Heart left ventricle (tissue), 16 donors: Measurements from ENCODE around the gene FBXO34. TPM values are rescaled to one million over a fixed set of nuclear protein-coding genes. Genes with fewer than 3 reads are reported as not detected.

ENCODE experiments used
- ATAC-seq, 4 donors: fragments of 200-7000 bp; cut with Tn5 transposase; one replicate each; pipeline ENCODE4 v1.9.1; 2020 to 2022; ENCODE audit warnings: moderate library complexity in 4 of 4, mild to moderate bottlenecking in 3 of 4, moderate number of reproducible peaks in 1 of 4
- DNase-seq, 5 donors: peaks; one replicate each; pipeline ENCODE4 v3.0.0-alpha.2; 2020
- H3K27ac ChIP-seq, 12 donors: fragments of 200-600 bp; sonication (generic) in 4 of 12; one replicate each; pipeline versions ENCODE4 v1.5.0 to v1.8.0; 2016 to 2022; ENCODE audit warnings: mild to moderate bottlenecking in 2 of 12
- H3K27me3 ChIP-seq, 9 donors: fragments of 200-600 bp; sonication (generic) in 2 of 9; one replicate each; pipeline versions ENCODE4 v1.5.1 to v1.8.0; 2016 to 2022; ENCODE audit warnings: mild to moderate bottlenecking in 3 of 9
- H3K36me3 ChIP-seq, 9 donors: fragments of 200-600 bp; sonication (generic) in 2 of 9; one replicate each; pipeline versions ENCODE4 v1.5.0 to v1.8.0; 2018 to 2022; ENCODE audit warnings: mild to moderate bottlenecking in 2 of 9
- H3K4me1 ChIP-seq, 12 donors: fragments of 200-600 bp; sonication (generic) in 4 of 12; one replicate each; pipeline versions ENCODE4 v1.5.0 to v1.8.0; 2016 to 2022; ENCODE audit warnings: mild to moderate bottlenecking in 3 of 12
- H3K4me3 ChIP-seq, 12 donors: fragments of 200-600 bp; sonication (generic) in 4 of 12; one replicate each; pipeline versions ENCODE4 v1.5.0 to v1.8.0; 2017 to 2022; ENCODE audit warnings: mild to moderate bottlenecking in 9 of 12, moderate library complexity in 4 of 12
- H3K9me3 ChIP-seq, 12 donors: fragments of 200-600 bp; sonication (generic) in 4 of 12; one replicate each; pipeline versions ENCODE4 v1.5.0 to v1.8.0; 2016 to 2022; ENCODE audit warnings: mild to moderate bottlenecking in 1 of 12
- POLR2A ChIP-seq, 2 donors: fragments of 450-650 bp; IDR thresholded peaks; one replicate each; pipeline ENCODE4 v1.6.1; 2017; ENCODE audit warnings: antibody characterized with exemption in 2 of 2, mild to moderate bottlenecking in 2 of 2, moderate library complexity in 2 of 2
- WGBS, 4 donors: extraction: QIAGEN DNeasy Blood & Tissue Kit in 2 of 4; methylation state at CpG; one replicate each; pipeline versions ENCODE4 v1.1.5 to v1.1.7; 2013 to 2018; 5-methylcytosine and 5-hydroxymethylcytosine counted together
- intact Hi-C, 10 donors: fragments of 100-400 bp; cut with DNase I; formaldehyde crosslinking; loops; one replicate each; pipeline versions ENCODE4 v1.11.1 to v1.14.2; 2022
- polyA plus RNA-seq, 2 donors: library from polyadenylated mRNA; stranded (reverse); fragments of 200-250 nt; gene quantifications; one replicate each; pipeline ENCODE4 v1.2.3, GENCODE V29; 2013
- total RNA-seq, 9 donors: library from RNA; depleted of rRNA in 2 of 9; stranded (reverse); fragments of >200 nt in 2 of 9; fragmentation: NEBNext Ultra II Directional in 3 of 9; extraction: Animal tissue kit (Norgen Biotek cat#: 25700) in 3 of 9; gene quantifications; one replicate each; pipeline versions ENCODE4 v1.1.0 to v1.2.4, GENCODE V29; 2016 to 2023
- TF ChIP-seq, protein P1 (sequence below), 12 donors: fragments of 200-600 bp; sonication (generic) in 4 of 12; IDR thresholded peaks; one replicate each; pipeline versions ENCODE4 v1.5.0 to v1.8.0; 2018 to 2022; ENCODE audit warnings: antibody characterized with exemption in 12 of 12, mild to moderate bottlenecking in 5 of 12
- donor health status: ischemic (EF 13 %, LVEDD 7.1; RV severe dilation, severe dysfunction).
- donor health status: healthy with polysubstance abuse.
- donor health status: DM: no; HTN: yes; CAD: no.
- donor health status: DM: no; HTN: no; CAD: no.
- donor health status: ischemic (EF 25% LVEDD 6.9; RV normal size, moderate dysfunction).
- donor health status: ischemic (EF 25% LVEDD 5.7; RV mildly dilated, moderate dysfunction).
- donor health status: healthy.
- donor health status: DM: yes; HTN: yes; CAD: no.
- donor health status: ischemic (EF 35%, LVEDD 5.7; RV mildly dilated, moderate dysfunction).
- donor health status: nonischemic (EF 11% LVEDD 7.7; RV severe dilation, severe dysfunction).
- donor health status: DM: yes; HTN: yes; CAD: no.
- donor health status: PGD.
- donor health status: ischemic (EF 29% LVEDD 5.4; RV normal size, mild dysfunction).
- donor health status: nonischemic (EF 23%, LVEDD 6.1; RV moderate dilation, normal function).

The FBXO34 gene
- total and polyA plus RNA-seq, 11 donors: 8.0 to 33.4 (median 21.1) TPM

DNA sequence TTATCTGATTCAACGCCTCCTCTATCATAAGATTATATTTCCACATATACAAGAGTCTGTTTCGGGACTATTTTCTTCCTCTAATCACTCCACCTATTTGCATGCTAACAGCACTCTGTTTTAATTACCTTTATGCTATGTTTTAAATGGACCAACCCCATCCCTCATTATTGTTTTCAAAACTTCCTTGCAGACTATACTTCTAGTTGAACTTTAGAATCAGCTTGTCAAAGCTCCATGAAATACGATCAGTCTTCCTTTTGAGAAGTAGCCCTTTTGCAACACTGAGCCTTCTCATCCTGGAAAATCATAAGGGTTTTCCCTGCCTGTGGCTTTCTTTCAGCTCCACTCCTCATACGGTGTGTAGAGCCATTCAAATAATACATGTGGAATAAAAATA, 103.5 kb downstream of the FBXO34 start:
- no peak overlapping the region for H3K27ac ChIP-seq

DNA sequence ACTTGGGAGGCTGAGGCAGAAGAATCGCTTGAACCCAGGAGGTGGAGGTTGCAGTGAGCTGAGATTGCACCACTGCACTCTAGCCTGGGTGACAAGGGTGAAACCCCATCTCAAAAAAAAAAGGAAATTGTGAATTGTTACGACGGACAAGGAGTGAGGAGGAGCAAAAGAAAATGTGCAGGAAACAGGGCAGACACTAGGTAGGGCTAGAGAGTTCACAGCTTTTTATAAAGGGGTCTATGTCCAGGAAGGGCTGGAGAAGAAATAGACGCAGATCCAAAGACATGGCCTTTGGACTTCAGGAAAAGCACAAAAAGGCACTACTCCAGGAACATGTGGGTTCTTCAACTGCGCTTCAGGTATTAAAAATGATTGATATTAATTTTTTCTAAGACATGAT, 106.0 kb downstream of the FBXO34 start:
- no peak for TF ChIP-seq POLR2A (IDR thresholded peaks at IDR 0.05)
- TF ChIP-seq, protein P1, sequence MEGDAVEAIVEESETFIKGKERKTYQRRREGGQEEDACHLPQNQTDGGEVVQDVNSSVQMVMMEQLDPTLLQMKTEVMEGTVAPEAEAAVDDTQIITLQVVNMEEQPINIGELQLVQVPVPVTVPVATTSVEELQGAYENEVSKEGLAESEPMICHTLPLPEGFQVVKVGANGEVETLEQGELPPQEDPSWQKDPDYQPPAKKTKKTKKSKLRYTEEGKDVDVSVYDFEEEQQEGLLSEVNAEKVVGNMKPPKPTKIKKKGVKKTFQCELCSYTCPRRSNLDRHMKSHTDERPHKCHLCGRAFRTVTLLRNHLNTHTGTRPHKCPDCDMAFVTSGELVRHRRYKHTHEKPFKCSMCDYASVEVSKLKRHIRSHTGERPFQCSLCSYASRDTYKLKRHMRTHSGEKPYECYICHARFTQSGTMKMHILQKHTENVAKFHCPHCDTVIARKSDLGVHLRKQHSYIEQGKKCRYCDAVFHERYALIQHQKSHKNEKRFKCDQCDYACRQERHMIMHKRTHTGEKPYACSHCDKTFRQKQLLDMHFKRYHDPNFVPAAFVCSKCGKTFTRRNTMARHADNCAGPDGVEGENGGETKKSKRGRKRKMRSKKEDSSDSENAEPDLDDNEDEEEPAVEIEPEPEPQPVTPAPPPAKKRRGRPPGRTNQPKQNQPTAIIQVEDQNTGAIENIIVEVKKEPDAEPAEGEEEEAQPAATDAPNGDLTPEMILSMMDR (IDR thresholded peaks at IDR 0.05): no peak
- Histone ChIP-seq H3K4me1 (peaks cover 0 to 8% (median 0%) of the 10 kb centered on the region in 12 donors), H3K27ac (no peak overlapping the region), H3K27me3 (no peaks in the 10 kb centered on the region), H3K36me3 (peaks cover 5 to 94% (median 69%) of the 10 kb centered on the region in 9 donors), H3K4me3 (no peak overlapping the region), H3K9me3 (no peaks in the 10 kb centered on the region)
- DNase-seq (no peak), ATAC-seq (no peak)
- intact Hi-C loops: no loop called here
- WGBS, 4 donors: 84 to 96% (median 92%) methylated on average over 5 of the region's 5 CpGs

More for the DNA sequence above, 103.5 kb downstream of the FBXO34 start:
- WGBS, 4 donors: 95 to 97% (median 97%) methylated on average over 4 of the region's 4 CpGs
- H3K4me1 ChIP-seq: peaks cover 0 to 8% (median 0%) of the 10 kb centered on the region in 12 donors
- H3K9me3 ChIP-seq: no peaks in the 10 kb centered on the region
- H3K36me3 ChIP-seq: peaks cover 2 to 83% (median 46%) of the 10 kb centered on the region in 9 donors
- no peaks in the 10 kb centered on the region for H3K27me3 ChIP-seq
- no peak for ATAC-seq
- H3K4me3 ChIP-seq: no peak overlapping the region
- intact Hi-C loops: no loop called here
- TF ChIP-seq, protein P1 (IDR thresholded peaks at IDR 0.05): no peak
- no peak for TF ChIP-seq POLR2A (IDR thresholded peaks at IDR 0.05)
- DNase-seq: no peak

DNA sequence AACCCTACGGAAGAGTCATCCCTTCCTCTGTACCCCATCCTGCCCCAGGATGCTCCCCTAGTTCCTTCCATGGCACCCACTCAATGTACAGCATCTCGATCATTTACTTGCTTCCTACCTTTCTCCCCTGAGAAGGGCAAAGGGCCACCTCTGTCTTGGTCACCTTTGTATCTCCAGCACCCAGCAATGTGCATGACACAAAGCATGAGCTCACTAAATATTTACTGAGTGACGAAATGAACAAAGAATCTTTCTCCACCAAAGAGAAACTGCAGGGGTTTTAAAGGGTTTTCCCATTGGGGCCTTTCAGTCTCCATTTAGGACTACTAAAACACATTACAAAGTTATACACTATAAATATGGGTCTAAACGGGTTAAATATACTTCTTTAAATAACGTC, 109.8 kb downstream of the FBXO34 start:
- Histone ChIP-seq H3K27ac (no peak overlapping the region), H3K27me3 (no peaks in the 10 kb centered on the region), H3K36me3 (peaks cover 5 to 92% (median 86%) of the 10 kb centered on the region in 9 donors), H3K4me1 (peaks cover 0 to 28% (median 15%) of the 10 kb centered on the region in 12 donors), H3K9me3 (no peaks in the 10 kb centered on the region), H3K4me3 (no peak overlapping the region)
- no peak for ATAC-seq
- WGBS, 4 donors: 82 to 90% (median 86%) methylated on average over 5 of the region's 5 CpGs
- intact Hi-C loops: no loop called here
- TF ChIP-seq POLR2A (IDR thresholded peaks at IDR 0.05): no peak
- TF ChIP-seq, protein P1 (IDR thresholded peaks at IDR 0.05): no peak
- no peak for DNase-seq

DNA sequence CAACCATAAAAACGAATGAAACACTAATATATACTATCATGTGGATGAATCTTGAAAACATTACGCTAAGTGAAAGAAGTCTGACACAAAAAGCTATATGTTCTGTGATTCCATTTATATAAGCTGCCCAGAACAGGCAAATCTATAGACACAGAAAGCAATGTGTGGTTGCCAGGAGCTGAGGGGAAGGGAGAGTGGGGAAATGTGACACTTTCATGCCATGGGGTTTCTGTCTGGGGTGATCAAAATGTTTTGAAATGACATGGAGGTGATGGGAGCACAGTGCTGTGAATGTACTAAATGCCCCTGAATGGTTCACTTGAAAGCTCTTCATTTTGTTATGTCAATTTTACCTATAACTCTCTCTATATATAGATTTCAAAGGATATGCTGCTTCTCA, 110.3 kb downstream of the FBXO34 start:
- no peak for TF ChIP-seq POLR2A (IDR thresholded peaks at IDR 0.05)
- TF ChIP-seq, protein P1 (IDR thresholded peaks at IDR 0.05): no peak
- intact Hi-C loops: no loop called here
- DNase-seq (no peak), ATAC-seq (no peak)
- peaks cover 0 to 29% (median 15%) of the 10 kb centered on the region in 12 donors for H3K4me1 ChIP-seq
- peak overlapping the region in 1 of 12 donors; percentile 69 for H3K27ac ChIP-seq
- no peak overlapping the region for H3K4me3 ChIP-seq
- H3K9me3 ChIP-seq: no peaks in the 10 kb centered on the region
- no peaks in the 10 kb centered on the region for H3K27me3 ChIP-seq
- WGBS, 4 donors: 93 to 99% (median 98%) methylated on average over 2 of the region's 2 CpGs
- H3K36me3 ChIP-seq: peaks cover 3 to 92% (median 86%) of the 10 kb centered on the region in 9 donors
